Stimulated activated CD4-positive, alpha-beta T cell treated with anti-CD3 and anti-CD28 coated beads, Interleukin-1b, Interleukin-23, amount 100 ng/mL, for 4 hours (primary cell): ENCODE data around the gene ALDH1A2.
"Not testable (repeated sequence)": the region's sequence is repeated elsewhere in the genome, so short reads cannot be mapped to it uniquely, and the experiment has no call there.

Experiments used
- DNase-seq, 2 donors: peaks; one replicate each; pipeline ENCODE4 v3.0.0-alpha.2; 2020; ENCODE audit warnings: low read depth in 2 of 2

The ALDH1A2 gene

GRCh38 chr15:58065445-58066041 is at the start of gene ALDH1A2:
Gene ALDH1A2, minus strand, starts transcription at chr15:58065711. Its CDS starts 61 bp downstream, at chr15:58065650.
- peak in 1 of 2 donors; percentile 3 for DNase-seq

- DNase-seq, result no peak
Observed at GRCh38 chr15:58114812-58115211, 49.3 kb upstream of the ALDH1A2 start.

DNA sequence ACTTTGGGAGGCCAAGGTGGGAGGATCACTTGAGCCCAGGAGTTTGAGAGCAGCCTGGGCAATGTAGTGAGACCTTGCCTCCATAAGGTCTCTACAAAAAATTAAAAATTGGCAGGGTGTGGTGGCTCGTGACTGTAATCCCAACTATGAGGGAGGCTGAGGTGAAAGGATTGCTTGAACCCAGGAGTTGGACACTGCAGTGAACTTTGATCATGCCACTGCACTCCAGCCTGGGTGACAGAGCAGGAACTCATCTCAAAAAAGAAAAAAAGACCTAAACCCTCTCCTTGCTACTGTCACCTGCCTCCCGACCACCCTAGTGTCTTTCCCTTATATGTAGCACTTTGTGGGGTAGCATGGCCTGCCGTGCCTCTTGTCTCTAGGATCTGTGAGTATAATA is 48.9 kb upstream of the ALDH1A2 start:
- no peak for DNase-seq

- not testable (repeated sequence) for DNase-seq
Observed at GRCh38 chr15:58113358-58113757, 47.8 kb upstream of the ALDH1A2 start.

DNA sequence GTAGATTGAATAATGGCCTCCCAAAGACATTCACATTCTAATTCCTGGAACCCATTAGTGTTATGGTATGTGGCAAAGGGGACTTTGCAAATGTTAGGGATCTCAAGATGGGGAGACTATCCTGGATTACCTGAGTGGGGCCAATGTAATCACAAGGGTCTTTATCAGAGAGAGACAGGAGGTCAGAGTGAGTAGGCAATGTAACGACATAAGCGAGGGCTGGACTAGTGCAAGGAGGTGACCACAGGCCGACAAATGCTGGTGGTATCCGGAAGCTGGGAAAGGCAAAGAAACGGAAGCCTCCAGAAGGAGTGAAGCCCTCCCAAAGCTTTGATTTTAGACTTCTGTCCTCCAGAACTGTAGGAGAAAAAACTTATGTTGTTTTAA is 46.2 kb upstream of the ALDH1A2 start:
- no peak for DNase-seq

DNA sequence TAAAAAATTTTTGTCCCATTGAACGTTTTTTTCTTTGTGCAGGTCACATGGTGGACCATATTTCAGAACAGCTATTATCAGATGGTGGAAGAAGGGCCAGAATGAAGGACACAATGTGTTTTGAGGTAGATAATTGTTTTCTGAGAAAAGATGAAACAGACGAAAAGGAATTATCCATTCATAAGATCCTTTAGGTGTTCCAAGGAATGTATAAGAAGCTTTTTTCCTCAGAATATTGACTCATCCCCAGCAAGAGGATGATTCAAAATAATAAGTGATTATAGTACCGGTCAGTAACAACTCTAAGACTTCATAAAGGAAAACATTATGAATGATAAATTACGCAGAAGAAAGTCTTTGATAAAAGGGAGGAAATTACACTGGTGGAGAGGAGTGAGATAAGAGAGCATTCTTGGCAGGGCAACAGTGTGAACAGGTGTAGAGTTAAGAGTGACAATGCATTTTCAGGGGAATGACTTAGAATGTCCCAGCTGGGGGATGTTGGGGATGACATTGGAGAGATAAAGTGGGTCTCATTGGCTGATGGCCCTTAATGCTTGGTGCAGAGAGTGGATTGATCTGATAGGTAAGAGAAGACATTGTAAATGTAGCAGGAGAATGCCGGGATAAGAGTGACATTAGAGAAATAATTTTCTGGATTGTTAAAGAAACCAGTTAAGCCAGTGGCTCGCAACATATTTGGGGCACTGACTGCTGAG is 45.6 kb upstream of the ALDH1A2 start:
- no peak for DNase-seq

- DNase-seq, result no peak
Observed at GRCh38 chr15:58109419-58109818, 43.9 kb upstream of the ALDH1A2 start.

DNA sequence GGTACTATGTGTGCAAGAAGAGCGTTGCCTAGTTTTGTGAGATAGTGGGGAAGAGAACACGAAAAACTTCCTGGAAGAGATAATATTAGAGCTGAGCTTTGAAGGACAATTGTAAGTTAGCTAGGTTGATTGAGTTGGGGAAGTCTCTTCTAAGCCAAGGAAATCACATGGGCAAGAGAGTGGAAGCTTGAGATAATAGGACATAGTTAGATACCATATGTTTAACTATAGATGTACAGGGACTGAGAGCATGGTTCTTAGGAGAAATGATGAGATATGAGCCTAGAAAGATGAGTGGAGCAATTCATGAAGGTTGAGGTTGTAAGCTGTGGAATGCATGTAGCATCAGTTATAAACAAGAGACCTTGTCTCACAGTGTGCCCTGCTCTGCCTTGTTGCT is 42.6 kb upstream of the ALDH1A2 start:
- no peak for DNase-seq

- no peak for DNase-seq
Observed at GRCh38 chr15:58103482-58103881, 38.0 kb upstream of the ALDH1A2 start.

DNA sequence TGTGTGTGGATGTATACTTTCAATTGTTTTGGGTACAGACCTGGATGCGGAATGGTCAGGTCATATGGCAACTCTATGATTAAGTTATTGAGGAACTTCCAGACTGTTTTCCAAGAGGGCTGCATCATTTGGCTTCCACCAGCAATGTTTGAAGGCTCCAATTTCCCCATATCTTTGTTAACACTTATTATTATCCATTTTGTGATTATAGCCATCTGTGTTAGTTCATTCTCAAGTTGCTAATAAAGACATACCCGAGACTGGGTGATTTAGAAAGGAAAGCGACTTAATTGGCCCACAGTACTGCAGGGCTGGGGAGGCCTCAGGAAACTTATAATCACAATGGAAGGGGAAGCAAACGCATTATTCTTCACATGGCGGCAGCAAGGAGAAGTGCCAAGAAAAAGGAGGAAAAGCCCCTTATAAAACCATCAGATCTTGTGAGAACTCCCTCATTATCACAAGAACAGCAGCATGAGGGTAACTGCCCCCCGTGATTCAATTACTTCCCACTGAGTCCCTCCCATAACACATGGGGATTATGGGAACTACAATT is 31.1 kb upstream of the ALDH1A2 start:
- no peak for DNase-seq

DNA sequence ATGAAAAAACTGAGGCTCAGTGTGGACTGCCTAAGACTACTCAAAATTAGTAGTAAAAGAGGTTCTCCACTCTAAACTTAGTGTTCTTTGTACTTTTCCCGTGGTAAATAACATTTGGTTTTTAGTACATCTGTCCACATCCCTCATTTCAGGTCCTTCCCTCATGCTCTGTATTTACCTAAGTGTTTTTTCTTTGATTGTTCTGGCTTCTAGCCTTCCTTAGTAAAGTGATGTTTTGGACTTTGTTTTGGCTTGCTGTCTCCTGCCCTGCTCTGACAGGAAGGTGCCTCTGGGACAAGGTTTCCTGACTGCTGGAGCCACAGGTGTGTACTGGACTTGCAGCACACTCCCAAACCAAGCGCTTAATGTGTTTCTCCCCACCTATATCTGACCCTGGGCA is 29.9 kb upstream of the ALDH1A2 start:
- no peak for DNase-seq

- DNase-seq, result no peak
Observed at GRCh38 chr15:58087871-58088270, 22.4 kb upstream of the ALDH1A2 start.

GRCh38 chr15:58086491-58086890 is 21.0 kb upstream of the ALDH1A2 start:
- DNase-seq, result no peak

DNA sequence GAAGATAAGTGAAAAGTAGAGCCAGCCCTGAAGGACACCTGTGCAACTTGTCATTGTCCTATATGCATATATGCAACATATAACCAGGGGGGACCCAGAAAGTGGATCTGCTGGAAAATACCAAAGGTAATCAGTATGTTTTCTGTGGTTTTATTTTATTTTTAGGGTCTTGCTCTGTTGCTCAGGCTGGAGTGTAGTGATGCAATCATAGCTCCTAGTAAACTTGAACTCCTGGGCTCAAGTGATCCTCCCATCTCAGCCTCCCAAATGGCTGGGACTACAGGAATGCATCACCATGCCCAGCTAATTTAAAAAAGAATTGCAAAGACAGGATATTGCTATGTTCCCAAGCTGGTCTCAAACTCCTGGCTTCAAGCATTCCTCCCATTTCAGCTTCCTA is 18.0 kb upstream of the ALDH1A2 start:
- no peak for DNase-seq

- DNase-seq, result no peak
Observed at GRCh38 chr15:58081891-58082290, 16.4 kb upstream of the ALDH1A2 start.

DNA sequence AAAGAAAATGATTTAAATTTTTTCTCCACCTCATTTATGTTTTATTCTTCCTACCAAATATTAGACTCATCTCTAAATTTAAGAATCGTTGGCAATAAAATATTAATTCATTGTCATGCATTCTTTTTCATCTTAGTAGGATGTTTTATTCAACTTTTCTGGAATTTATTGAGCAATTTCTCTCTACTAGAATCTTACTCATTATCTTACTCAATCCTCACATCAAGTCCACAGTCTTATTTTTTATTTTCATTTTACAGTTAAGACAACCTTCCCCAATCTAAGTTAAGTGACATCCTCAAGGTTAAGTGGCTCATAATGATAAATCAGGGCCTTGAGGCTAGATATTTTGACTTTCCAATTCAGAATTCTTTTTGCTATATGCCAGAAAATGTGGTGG is 15.9 kb upstream of the ALDH1A2 start:
- DNase-seq, result no peak

DNA sequence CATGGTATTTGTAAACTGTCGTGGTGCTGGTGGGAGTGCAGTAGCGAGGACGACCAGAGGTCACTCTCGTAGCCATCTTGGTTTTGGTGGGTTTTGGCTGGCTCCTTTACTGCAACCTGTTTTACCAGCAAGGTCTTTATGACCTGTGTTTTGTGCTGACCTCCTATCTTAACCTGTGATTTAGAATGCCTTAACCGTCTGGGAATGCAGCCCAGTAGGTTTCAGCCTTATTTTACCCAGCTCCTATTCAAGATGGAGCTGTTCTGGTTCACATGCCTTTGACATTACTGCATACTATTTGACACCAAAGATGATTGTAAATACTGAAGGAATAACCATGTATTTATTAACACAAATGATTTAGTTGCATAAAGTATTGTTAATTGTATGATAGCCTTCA is 15.4 kb upstream of the ALDH1A2 start:
- DNase-seq, result not testable (repeated sequence)

- DNase-seq, result no peak
Observed at GRCh38 chr15:58080398-58080797, 14.9 kb upstream of the ALDH1A2 start.

GRCh38 chr15:58078591-58078990 is 13.1 kb upstream of the ALDH1A2 start:
- DNase-seq, result no peak

DNA sequence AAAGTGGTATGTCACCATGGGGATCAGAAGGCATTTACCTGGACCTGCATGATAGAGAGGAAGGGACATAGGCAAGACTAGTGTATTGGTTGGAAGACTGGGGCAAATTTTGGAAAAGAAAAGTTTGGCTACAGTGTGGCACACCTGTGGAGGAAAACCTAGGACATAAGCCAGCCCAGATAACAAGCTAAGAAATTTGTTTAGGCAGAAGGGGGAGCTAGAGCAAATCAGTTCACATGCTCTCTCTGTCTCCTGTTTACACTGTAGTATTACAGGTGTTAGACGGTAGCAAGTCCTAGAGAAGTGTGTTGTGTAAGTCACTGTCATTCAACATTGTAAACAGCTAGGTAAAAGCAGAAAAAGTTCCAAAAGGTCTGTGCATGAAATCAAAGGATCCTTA is 11.9 kb upstream of the ALDH1A2 start:
- DNase-seq, result no peak

GRCh38 chr15:58074452-58074851 is 8.9 kb upstream of the ALDH1A2 start:
- DNase-seq, result no peak

DNA sequence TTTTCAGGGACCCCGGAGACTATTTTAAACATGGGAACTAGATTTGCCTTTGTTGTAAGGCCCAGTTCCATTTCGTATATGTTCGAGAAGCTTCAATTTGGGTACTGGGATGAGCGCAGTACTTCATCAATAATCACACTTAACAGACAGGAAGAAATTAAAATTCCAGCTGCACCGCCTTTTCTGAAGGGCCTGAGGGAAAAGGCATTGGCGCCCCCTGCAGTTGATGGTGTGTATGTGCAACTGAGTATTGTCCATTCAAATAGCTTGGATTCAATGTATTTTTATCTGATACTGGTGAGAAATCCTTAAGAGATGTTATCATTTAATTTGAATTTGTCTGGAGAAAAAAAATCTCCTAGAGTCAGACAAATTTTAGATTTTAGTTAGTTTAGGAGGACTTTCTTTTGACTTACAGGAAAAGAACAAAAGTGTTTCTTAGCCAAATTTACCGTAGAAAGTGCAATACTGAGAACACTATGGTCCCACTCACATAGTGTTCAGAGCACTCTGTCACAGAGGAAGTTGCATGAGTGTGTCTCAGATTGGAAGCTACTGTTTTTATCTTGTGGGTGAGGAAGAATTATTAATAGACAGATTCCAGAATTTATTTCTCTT is 5.4 kb upstream of the ALDH1A2 start:
- peak in 1 of 2 donors; percentile 34 for DNase-seq

DNA sequence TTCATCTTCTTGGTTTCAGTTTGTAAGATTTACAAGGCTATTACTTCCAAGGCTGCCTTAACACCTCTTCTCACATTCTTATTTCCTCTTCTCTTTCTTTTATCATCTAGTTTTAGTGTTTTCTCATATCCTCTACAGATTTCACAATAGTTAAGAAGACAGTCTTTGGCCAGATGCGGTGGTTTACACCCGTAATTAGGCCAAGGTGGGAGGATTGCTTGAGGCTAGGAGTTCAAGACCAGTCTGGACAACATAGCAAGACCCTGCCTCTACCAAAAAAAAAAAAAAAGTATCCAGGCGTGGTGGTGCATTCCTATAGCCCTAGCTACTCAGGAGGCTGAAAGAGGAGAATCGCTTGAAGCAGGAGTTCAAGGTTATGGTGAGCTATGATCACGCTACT is 3.5 kb upstream of the ALDH1A2 start:
- no peak for DNase-seq
